Liver (tissue), 3 donors: ENCODE data around the gene TACC3.

ENCODE experiments used
- GABPA ChIP-seq, 2 donors: IDR thresholded peaks in 1 of 2; conservative IDR thresholded peaks in 1 of 2; 2 replicates each; pipeline ENCODE4 v1.6.1; 2016; ENCODE audit warnings: antibody characterized with exemption in 2 of 2, mild to moderate bottlenecking in 1 of 2, moderate library complexity in 1 of 2
- HNF4G ChIP-seq: IDR thresholded peaks from 2 replicates; pipeline ENCODE4 v1.6.1; 2016; ENCODE audit warnings: antibody characterized with exemption
- JUND ChIP-seq, 2 donors: IDR thresholded peaks; 2 replicates each; pipeline ENCODE4 v1.6.1; 2016; ENCODE audit warnings: antibody characterized with exemption in 2 of 2
- NR2F2 ChIP-seq: IDR thresholded peaks from 2 replicates; pipeline ENCODE4 v1.6.1; 2016; ENCODE audit warnings: antibody characterized with exemption
- RAD21 ChIP-seq, 2 donors: IDR thresholded peaks; 2 replicates each; pipeline ENCODE4 v1.6.1; 2016; ENCODE audit warnings: antibody characterized with exemption in 2 of 2, mild to moderate bottlenecking in 2 of 2
- RXRA ChIP-seq, 2 donors: IDR thresholded peaks; 2 replicates each; pipeline ENCODE4 v1.6.1; 2017 to 2018; ENCODE audit warnings: antibody characterized with exemption in 2 of 2, mild to moderate bottlenecking in 1 of 2
- SP1 ChIP-seq: IDR thresholded peaks from 2 replicates; pipeline ENCODE4 v1.6.1; 2018; ENCODE audit warnings: antibody characterized with exemption, mild to moderate bottlenecking
- TAF1 ChIP-seq: conservative IDR thresholded peaks from 2 replicates; pipeline ENCODE4 v1.6.1; 2016; ENCODE audit warnings: antibody characterized with exemption, mild to moderate bottlenecking
- YY1 ChIP-seq: IDR thresholded peaks from 2 replicates; pipeline ENCODE4 v1.6.1; 2016; ENCODE audit warnings: antibody characterized with exemption, mild to moderate bottlenecking
- TF ChIP-seq, protein P1 (sequence below): fragments of 150-350 bp; IDR thresholded peaks from 2 replicates; pipeline ENCODE4 v1.5.1; 2017; ENCODE audit warnings: improper control_type of control experiment, low read depth, low read length; ENCODE audit not compliant: missing input control
- TF ChIP-seq, protein P2 (sequence below): IDR thresholded peaks from 2 replicates; pipeline ENCODE4 v1.6.1; 2016; ENCODE audit warnings: antibody characterized with exemption, mild to moderate bottlenecking
- TF ChIP-seq, protein P3 (sequence below): IDR thresholded peaks from 2 replicates; pipeline ENCODE4 v1.6.1; 2016; ENCODE audit warnings: antibody characterized with exemption
- TF ChIP-seq, protein P4 (sequence below): IDR thresholded peaks from 2 replicates; pipeline ENCODE4 v1.6.1; 2016; ENCODE audit warnings: antibody characterized with exemption
- donor health status: healthy.
- donor health status: healthy.

DNA sequence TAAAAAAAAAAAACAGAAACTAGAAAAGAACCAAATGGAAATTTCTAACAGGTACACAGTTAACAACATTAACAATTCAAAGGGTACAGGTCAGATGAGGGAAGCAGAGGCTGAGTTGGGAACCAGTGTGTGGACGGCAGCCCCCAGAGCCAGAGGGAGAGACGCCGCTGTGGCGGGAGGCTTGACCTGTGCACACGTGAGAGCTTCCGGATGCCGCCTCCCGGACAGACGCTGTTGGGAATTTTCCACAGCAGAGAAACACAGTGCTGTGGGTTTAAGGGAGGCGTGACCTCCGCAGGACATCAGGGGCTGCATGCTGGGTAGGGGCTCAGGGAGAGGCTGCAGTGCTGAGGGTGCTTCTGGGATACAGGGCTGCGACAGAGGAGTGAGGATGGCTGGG, 22.2 kb downstream of the TACC3 start:
- TF ChIP-seq JUND (IDR thresholded peaks at IDR 0.05), result no peak
- no peak for TF ChIP-seq RAD21 (IDR thresholded peaks at IDR 0.05)
- TF ChIP-seq, protein P1, sequence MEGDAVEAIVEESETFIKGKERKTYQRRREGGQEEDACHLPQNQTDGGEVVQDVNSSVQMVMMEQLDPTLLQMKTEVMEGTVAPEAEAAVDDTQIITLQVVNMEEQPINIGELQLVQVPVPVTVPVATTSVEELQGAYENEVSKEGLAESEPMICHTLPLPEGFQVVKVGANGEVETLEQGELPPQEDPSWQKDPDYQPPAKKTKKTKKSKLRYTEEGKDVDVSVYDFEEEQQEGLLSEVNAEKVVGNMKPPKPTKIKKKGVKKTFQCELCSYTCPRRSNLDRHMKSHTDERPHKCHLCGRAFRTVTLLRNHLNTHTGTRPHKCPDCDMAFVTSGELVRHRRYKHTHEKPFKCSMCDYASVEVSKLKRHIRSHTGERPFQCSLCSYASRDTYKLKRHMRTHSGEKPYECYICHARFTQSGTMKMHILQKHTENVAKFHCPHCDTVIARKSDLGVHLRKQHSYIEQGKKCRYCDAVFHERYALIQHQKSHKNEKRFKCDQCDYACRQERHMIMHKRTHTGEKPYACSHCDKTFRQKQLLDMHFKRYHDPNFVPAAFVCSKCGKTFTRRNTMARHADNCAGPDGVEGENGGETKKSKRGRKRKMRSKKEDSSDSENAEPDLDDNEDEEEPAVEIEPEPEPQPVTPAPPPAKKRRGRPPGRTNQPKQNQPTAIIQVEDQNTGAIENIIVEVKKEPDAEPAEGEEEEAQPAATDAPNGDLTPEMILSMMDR, result no peak
- TF ChIP-seq, protein P2, sequence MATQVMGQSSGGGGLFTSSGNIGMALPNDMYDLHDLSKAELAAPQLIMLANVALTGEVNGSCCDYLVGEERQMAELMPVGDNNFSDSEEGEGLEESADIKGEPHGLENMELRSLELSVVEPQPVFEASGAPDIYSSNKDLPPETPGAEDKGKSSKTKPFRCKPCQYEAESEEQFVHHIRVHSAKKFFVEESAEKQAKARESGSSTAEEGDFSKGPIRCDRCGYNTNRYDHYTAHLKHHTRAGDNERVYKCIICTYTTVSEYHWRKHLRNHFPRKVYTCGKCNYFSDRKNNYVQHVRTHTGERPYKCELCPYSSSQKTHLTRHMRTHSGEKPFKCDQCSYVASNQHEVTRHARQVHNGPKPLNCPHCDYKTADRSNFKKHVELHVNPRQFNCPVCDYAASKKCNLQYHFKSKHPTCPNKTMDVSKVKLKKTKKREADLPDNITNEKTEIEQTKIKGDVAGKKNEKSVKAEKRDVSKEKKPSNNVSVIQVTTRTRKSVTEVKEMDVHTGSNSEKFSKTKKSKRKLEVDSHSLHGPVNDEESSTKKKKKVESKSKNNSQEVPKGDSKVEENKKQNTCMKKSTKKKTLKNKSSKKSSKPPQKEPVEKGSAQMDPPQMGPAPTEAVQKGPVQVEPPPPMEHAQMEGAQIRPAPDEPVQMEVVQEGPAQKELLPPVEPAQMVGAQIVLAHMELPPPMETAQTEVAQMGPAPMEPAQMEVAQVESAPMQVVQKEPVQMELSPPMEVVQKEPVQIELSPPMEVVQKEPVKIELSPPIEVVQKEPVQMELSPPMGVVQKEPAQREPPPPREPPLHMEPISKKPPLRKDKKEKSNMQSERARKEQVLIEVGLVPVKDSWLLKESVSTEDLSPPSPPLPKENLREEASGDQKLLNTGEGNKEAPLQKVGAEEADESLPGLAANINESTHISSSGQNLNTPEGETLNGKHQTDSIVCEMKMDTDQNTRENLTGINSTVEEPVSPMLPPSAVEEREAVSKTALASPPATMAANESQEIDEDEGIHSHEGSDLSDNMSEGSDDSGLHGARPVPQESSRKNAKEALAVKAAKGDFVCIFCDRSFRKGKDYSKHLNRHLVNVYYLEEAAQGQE, result no peak
- TF ChIP-seq YY1, result no peak
- no peak for TF ChIP-seq SP1
- no peak for TF ChIP-seq TAF1
- no peak for TF ChIP-seq GABPA (IDR thresholded peaks at IDR 0.05 in 1 of 2, conservative IDR thresholded peaks at IDR 0.05 in 1 of 2)
- TF ChIP-seq, protein P3, sequence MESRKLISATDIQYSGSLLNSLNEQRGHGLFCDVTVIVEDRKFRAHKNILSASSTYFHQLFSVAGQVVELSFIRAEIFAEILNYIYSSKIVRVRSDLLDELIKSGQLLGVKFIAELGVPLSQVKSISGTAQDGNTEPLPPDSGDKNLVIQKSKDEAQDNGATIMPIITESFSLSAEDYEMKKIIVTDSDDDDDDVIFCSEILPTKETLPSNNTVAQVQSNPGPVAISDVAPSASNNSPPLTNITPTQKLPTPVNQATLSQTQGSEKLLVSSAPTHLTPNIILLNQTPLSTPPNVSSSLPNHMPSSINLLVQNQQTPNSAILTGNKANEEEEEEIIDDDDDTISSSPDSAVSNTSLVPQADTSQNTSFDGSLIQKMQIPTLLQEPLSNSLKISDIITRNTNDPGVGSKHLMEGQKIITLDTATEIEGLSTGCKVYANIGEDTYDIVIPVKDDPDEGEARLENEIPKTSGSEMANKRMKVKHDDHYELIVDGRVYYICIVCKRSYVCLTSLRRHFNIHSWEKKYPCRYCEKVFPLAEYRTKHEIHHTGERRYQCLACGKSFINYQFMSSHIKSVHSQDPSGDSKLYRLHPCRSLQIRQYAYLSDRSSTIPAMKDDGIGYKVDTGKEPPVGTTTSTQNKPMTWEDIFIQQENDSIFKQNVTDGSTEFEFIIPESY, result no peak
- TF ChIP-seq NR2F2, result no peak
- TF ChIP-seq, protein P4, sequence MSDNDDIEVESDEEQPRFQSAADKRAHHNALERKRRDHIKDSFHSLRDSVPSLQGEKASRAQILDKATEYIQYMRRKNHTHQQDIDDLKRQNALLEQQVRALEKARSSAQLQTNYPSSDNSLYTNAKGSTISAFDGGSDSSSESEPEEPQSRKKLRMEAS, result no peak
- TF ChIP-seq HNF4G, result no peak
- TF ChIP-seq RXRA (IDR thresholded peaks at IDR 0.05), result no peak
